ENCODE data around the gene ANKLE1. TPM values are rescaled to one million over a fixed set of nuclear protein-coding genes. Genes with fewer than 3 reads are reported as not detected.

ANKLE1 gene
- total RNA-seq, 1 donor from 2014 or later: 3.0 TPM

GRCh38 chr19:17305517-17306284 lies 24.0 kb downstream of the ANKLE1 start, which contains the start of gene MRPL34:
Gene MRPL34 (plus strand): TSS chr19:17305872. CDS start chr19:17305893, 21 bp downstream.
- peak; percentile 95 for DNase-seq (ENCODE audit: low read depth, low spot score)

GRCh38 chr19:17306285-17306714 lies 24.6 kb downstream of the ANKLE1 start:
- no peak for DNase-seq (ENCODE audit: low read depth, low spot score)

- DNase-seq (ENCODE audit: low read depth, low spot score): no peak
Measured at GRCh38 chr19:17307876-17308377, 26.2 kb downstream of the ANKLE1 start.

GRCh38 chr19:17309198-17309964 lies 27.7 kb downstream of the ANKLE1 start, which contains the start of gene DDA1:
Gene DDA1 (plus strand): TSS chr19:17309563. CDS start chr19:17309655, 92 bp downstream.
- peak; percentile 100 for DNase-seq (ENCODE audit: low read depth, low spot score)

- DNase-seq (ENCODE audit: low read depth, low spot score): no peak
Measured at GRCh38 chr19:17309965-17310461, 28.3 kb downstream of the ANKLE1 start.

- DNase-seq (ENCODE audit: low read depth, low spot score): no peak
Measured at GRCh38 chr19:17311455-17312188, 29.9 kb downstream of the ANKLE1 start.

GRCh38 chr19:17312189-17313113 lies 30.8 kb downstream of the ANKLE1 start:
- DNase-seq (ENCODE audit: low read depth, low spot score): no peak

GRCh38 chr19:17314007-17314593 lies 32.4 kb downstream of the ANKLE1 start:
- no peak for DNase-seq (ENCODE audit: low read depth, low spot score)

GRCh38 chr19:17318966-17319365 lies 37.3 kb downstream of the ANKLE1 start:
- no peak for DNase-seq (ENCODE audit: low read depth, low spot score)

- DNase-seq (ENCODE audit: low read depth, low spot score): no peak
Measured at GRCh38 chr19:17319473-17320238, 38.0 kb downstream of the ANKLE1 start.

GRCh38 chr19:17320435-17320834 lies 38.7 kb downstream of the ANKLE1 start:
- DNase-seq (ENCODE audit: low read depth, low spot score): no peak

GRCh38 chr19:17321655-17322489 lies 40.2 kb downstream of the ANKLE1 start:
- DNase-seq (ENCODE audit: low read depth, low spot score): no peak

GRCh38 chr19:17322854-17323253 lies 41.2 kb downstream of the ANKLE1 start:
- DNase-seq (ENCODE audit: low read depth, low spot score): no peak

GRCh38 chr19:17323300-17323963 lies 41.7 kb downstream of the ANKLE1 start:
- DNase-seq (ENCODE audit: low read depth, low spot score): no peak

- DNase-seq (ENCODE audit: low read depth, low spot score): no peak
Measured at GRCh38 chr19:17323964-17324332, 42.2 kb downstream of the ANKLE1 start.

- no peak for DNase-seq (ENCODE audit: low read depth, low spot score)
Measured at GRCh38 chr19:17324357-17325114, 42.8 kb downstream of the ANKLE1 start.

GRCh38 chr19:17325133-17325532 lies 43.4 kb downstream of the ANKLE1 start:
- no peak for DNase-seq (ENCODE audit: low read depth, low spot score)
